HT-29 (cell line): Measurements from ENCODE around the gene ODAD2. TPM values are rescaled to one million over a fixed set of nuclear protein-coding genes. Genes with fewer than 3 reads are reported as not detected.
A peak's percentile ranks its signal among the peaks of the same experiment; 100 is the strongest.
"Not testable (repeated sequence)": the region's sequence is repeated elsewhere in the genome, so short reads cannot be mapped to it uniquely, and the experiment has no call there.

Experiments used
- DNase-seq: peaks from one replicate; pipeline ENCODE4 v3.0.0-alpha.2; 2015; ENCODE audit warnings: low spot score
- total RNA-seq: library from RNA; depleted of rRNA; stranded (reverse); fragments of >200 nt; shearing (Covaris generic); gene quantifications from 2 replicates; pipeline ENCODE4 v1.2.3, GENCODE V29; 2014

ODAD2 gene
- total RNA-seq, 1 experiment from 2014 or later: not detected

GRCh38 chr10:27970795-27971194 is 28.1 kb downstream of the ODAD2 start:
- not testable (repeated sequence) for DNase-seq

GRCh38 chr10:27969931-27970330 is 28.9 kb downstream of the ODAD2 start:
- not testable (repeated sequence) for DNase-seq

GRCh38 chr10:27959093-27959715 is 39.7 kb downstream of the ODAD2 start:
- DNase-seq: no peak

GRCh38 chr10:27958383-27958782 is 40.5 kb downstream of the ODAD2 start:
- not testable (repeated sequence) for DNase-seq

GRCh38 chr10:27950242-27950564 is 48.7 kb downstream of the ODAD2 start:
- no peak for DNase-seq

GRCh38 chr10:27949528-27950241 is 49.2 kb downstream of the ODAD2 start:
- DNase-seq: no peak

GRCh38 chr10:27948186-27948585 is 50.7 kb downstream of the ODAD2 start:
- DNase-seq: no peak

GRCh38 chr10:27947540-27947939 is 51.3 kb downstream of the ODAD2 start:
- DNase-seq: no peak

GRCh38 chr10:27944005-27944404 is 54.9 kb downstream of the ODAD2 start:
- no peak for DNase-seq

- no peak for DNase-seq
Measured at GRCh38 chr10:27914888-27915287, 84.0 kb downstream of the ODAD2 start.

- DNase-seq: no peak
Measured at GRCh38 chr10:27912231-27912630, 86.6 kb downstream of the ODAD2 start.

- no peak for DNase-seq
Measured at GRCh38 chr10:27911539-27911938, 87.3 kb downstream of the ODAD2 start.

- no peak for DNase-seq
Measured at GRCh38 chr10:27911011-27911410, 87.9 kb downstream of the ODAD2 start.

- DNase-seq: no peak
Measured at GRCh38 chr10:27908231-27908630, 90.6 kb downstream of the ODAD2 start.

GRCh38 chr10:27899485-27899884 is 99.4 kb downstream of the ODAD2 start:
- peak; percentile 78 for DNase-seq

- DNase-seq: no peak
Measured at GRCh38 chr10:27899058-27899457, 99.8 kb downstream of the ODAD2 start.

GRCh38 chr10:27893358-27893954 is 105.4 kb downstream of the ODAD2 start:
- peak; percentile 79 for DNase-seq

GRCh38 chr10:27890971-27891370 is 107.9 kb downstream of the ODAD2 start:
- DNase-seq: no peak

GRCh38 chr10:27889518-27889917 is 109.4 kb downstream of the ODAD2 start:
- DNase-seq: no peak

GRCh38 chr10:27884185-27884641 is 114.7 kb downstream of the ODAD2 start:
- DNase-seq: no peak

- DNase-seq: no peak
Measured at GRCh38 chr10:27878281-27878680, 120.6 kb downstream of the ODAD2 start.

- peak; percentile 22 for DNase-seq
Measured at GRCh38 chr10:27865221-27865635, 133.7 kb downstream of the ODAD2 start.

- no peak for DNase-seq
Measured at GRCh38 chr10:27861781-27862180, 137.1 kb downstream of the ODAD2 start.
